Trophoblast cell (in vitro differentiated cells and primary cell): ENCODE measurements around the gene DAD1.

Experiments
- DNase-seq, 2 donors: peaks; one replicate each; pipeline ENCODE4 v3.0.0-alpha.2; 2016
- H2AFZ ChIP-seq: 2 replicates; pipeline ENCODE4 v1.6.1; 2013; ENCODE audit warnings: low read length, moderate library complexity, mild to moderate bottlenecking; ENCODE audit not compliant: insufficient read depth, poor library complexity
- H2AK5ac ChIP-seq: 2 replicates; pipeline ENCODE4 v1.6.1; 2013; ENCODE audit warnings: mild to moderate bottlenecking, low read length
- H2BK120ac ChIP-seq: 2 replicates; pipeline ENCODE4 v1.6.1; 2013; ENCODE audit warnings: low read length, mild to moderate bottlenecking, moderate library complexity; ENCODE audit not compliant: insufficient read depth, poor library complexity
- H2BK12ac ChIP-seq: 2 replicates; pipeline ENCODE4 v1.6.1; 2013; ENCODE audit warnings: mild to moderate bottlenecking, low read length, moderate library complexity
- H2BK5ac ChIP-seq: 2 replicates; pipeline ENCODE4 v1.6.1; 2013; ENCODE audit warnings: low read length, low read depth, moderate library complexity, mild to moderate bottlenecking; ENCODE audit not compliant: poor library complexity
- H3K14ac ChIP-seq: 2 replicates; pipeline ENCODE4 v1.6.1; 2013; ENCODE audit warnings: mild to moderate bottlenecking, low read length
- H3K18ac ChIP-seq: 2 replicates; pipeline ENCODE4 v1.6.1; 2013; ENCODE audit warnings: mild to moderate bottlenecking, low read length
- H3K23ac ChIP-seq: 2 replicates; pipeline ENCODE4 v1.6.1; 2013; ENCODE audit warnings: low read length
- H3K27ac ChIP-seq: 2 replicates; pipeline ENCODE4 v1.5.1; 2013; ENCODE audit warnings: low read depth, mild to moderate bottlenecking, inconsistent platforms, low read length, moderate library complexity
- H3K27me3 ChIP-seq: 2 replicates; pipeline ENCODE4 v1.6.1; 2013; ENCODE audit warnings: inconsistent platforms, mild to moderate bottlenecking, low read length, moderate library complexity; ENCODE audit not compliant: insufficient read depth
- H3K36me3 ChIP-seq, 2 experiments: 1 replicate in 1 of 2; 2 replicates in 1 of 2; pipeline ENCODE4 v1.6.1; 2013; ENCODE audit warnings: low read length in 2 of 2, mild to moderate bottlenecking in 2 of 2, moderate library complexity in 1 of 2; ENCODE audit not compliant: insufficient read depth in 2 of 2, control insufficient read depth in 1 of 2
- H3K4ac ChIP-seq: 2 replicates; pipeline ENCODE4 v1.6.1; 2013; ENCODE audit warnings: low read depth, mild to moderate bottlenecking, low read length, moderate library complexity
- H3K4me1 ChIP-seq, 2 experiments: 1 replicate in 1 of 2; 2 replicates in 1 of 2; pipeline ENCODE4 v1.6.1; 2013; ENCODE audit warnings: low read length in 2 of 2, mild to moderate bottlenecking in 2 of 2, moderate library complexity in 1 of 2; ENCODE audit not compliant: insufficient read depth in 2 of 2, control insufficient read depth in 1 of 2
- H3K4me2 ChIP-seq: 2 replicates; pipeline ENCODE4 v1.6.1; 2013; ENCODE audit warnings: inconsistent platforms, mild to moderate bottlenecking, low read length, moderate library complexity
- H3K4me3 ChIP-seq: 2 replicates; pipeline ENCODE4 v1.5.1; 2013; ENCODE audit warnings: mild to moderate bottlenecking, low read depth, low read length, inconsistent platforms
- H3K79me1 ChIP-seq: one replicate; pipeline ENCODE4 v1.6.1; 2013; ENCODE audit warnings: low read length
- H3K79me2 ChIP-seq: 2 replicates; pipeline ENCODE4 v1.6.1; 2013; ENCODE audit warnings: low read length, mild to moderate bottlenecking; ENCODE audit not compliant: control insufficient read depth, insufficient read depth, poor library complexity
- H3K9ac ChIP-seq: 2 replicates; pipeline ENCODE4 v1.6.1; 2013; ENCODE audit warnings: mild to moderate bottlenecking, low read length
- H3K9me3 ChIP-seq: 2 replicates; pipeline ENCODE4 v1.6.1; 2013; ENCODE audit warnings: low read depth, mild to moderate bottlenecking, control low read depth, inconsistent platforms, low read length; ENCODE audit not compliant: insufficient read depth
- H4K12ac ChIP-seq: 2 replicates; pipeline ENCODE4 v1.6.1; 2013; ENCODE audit warnings: low read depth, mild to moderate bottlenecking, low read length, moderate library complexity
- H4K8ac ChIP-seq: 2 replicates; pipeline ENCODE4 v1.6.1; 2013; ENCODE audit warnings: low read depth, mild to moderate bottlenecking, low read length, moderate library complexity
- H4K91ac ChIP-seq: one replicate; pipeline ENCODE4 v1.6.1; 2013; ENCODE audit warnings: low read depth, mild to moderate bottlenecking, low read length, moderate library complexity
- WGBS: extraction: QIAGEN DNeasy Blood & Tissue Kit; methylation state at CpG from one replicate; pipeline ENCODE4 v1.1.7; 2013; ENCODE audit warnings: missing lambda C conversion rate; ENCODE audit not compliant: insufficient read length, insufficient coverage; ENCODE audit errors: extremely low coverage; 5-methylcytosine and 5-hydroxymethylcytosine counted together

The DAD1 gene

DNA sequence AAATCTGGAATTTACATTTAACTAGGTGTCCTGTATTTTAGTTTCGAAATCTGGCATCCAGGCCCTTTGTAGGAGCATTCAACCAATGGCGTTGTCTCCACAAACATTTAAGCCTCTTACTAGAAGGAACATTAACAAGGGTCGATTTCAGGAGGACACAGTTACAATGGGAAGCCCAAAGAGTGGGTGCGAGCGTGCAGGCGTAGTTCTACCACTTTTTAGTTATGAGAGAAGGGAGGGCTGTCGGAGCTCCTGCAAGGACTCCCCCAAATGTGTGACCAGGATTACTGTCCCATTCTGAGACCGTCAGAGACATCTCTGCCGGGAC lies 8.7 kb upstream of the DAD1 start:
- H2BK12ac ChIP-seq: peak overlapping the region; percentile 58
- H3K79me1 ChIP-seq: peaks cover 12% of the 10 kb centered on the region
- peak overlapping the region; percentile 51 for H4K8ac ChIP-seq
- H3K4ac ChIP-seq: no peak overlapping the region
- DNase-seq: peak in 1 of 2 donors; percentile 28
- H3K4me1 ChIP-seq: peaks cover 3 to 7% of the 10 kb centered on the region in 2 experiments
- no CpG with 5 or more reads among the region's 9 CpGs for WGBS
- H3K23ac ChIP-seq: no peak overlapping the region
- H3K27ac ChIP-seq: no peak overlapping the region
- H3K27me3 ChIP-seq: no peaks in the 10 kb centered on the region
- no peaks in the 10 kb centered on the region for H3K9me3 ChIP-seq
- peak overlapping the region; percentile 47 for H3K9ac ChIP-seq
- H3K4me3 ChIP-seq: peak overlapping the region; percentile 83
- peak overlapping the region; percentile 13 for H4K91ac ChIP-seq
- peaks cover 9 to 11% of the 10 kb centered on the region in 2 experiments for H3K36me3 ChIP-seq
- peak overlapping the region; percentile 89 for H2AFZ ChIP-seq
- H2BK120ac ChIP-seq: no peak overlapping the region
- H2BK5ac ChIP-seq: no peak overlapping the region
- peak overlapping the region; percentile 79 for H3K4me2 ChIP-seq
- no peak overlapping the region for H2AK5ac ChIP-seq
- peak overlapping the region; percentile 4 for H3K18ac ChIP-seq
- no peak overlapping the region for H3K14ac ChIP-seq
- H4K12ac ChIP-seq: peak overlapping the region; percentile 1
- H3K79me2 ChIP-seq: peaks cover 5% of the 10 kb centered on the region

DNA sequence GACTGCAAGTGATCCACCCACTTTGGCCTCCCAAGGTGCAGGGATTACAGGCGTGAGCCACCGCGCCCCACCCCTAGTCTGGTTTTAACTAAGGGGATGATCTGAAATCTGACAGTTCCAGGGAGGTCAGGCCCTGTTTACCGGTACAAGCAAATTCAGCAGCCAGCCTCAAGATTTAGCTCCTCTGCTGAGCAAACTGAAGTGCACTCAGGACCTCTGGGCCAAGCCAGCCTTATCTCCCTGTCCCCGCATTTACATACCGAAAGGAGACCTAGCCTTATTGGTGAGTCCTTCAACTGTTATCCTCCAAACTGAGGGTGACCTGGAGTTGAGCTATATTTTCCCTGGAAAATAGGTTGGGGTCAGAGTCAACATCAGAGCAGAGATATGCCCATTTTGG lies 8.2 kb upstream of the DAD1 start:
- Histone ChIP-seq H4K12ac (no peak overlapping the region), H4K91ac (no peak overlapping the region), H3K9ac (no peak overlapping the region), H3K36me3 (peaks cover 6 to 8% of the 10 kb centered on the region in 2 experiments), H3K4me2 (no peak overlapping the region), H2AFZ (no peak overlapping the region), H2AK5ac (no peak overlapping the region), H3K4me1 (peaks cover 3 to 7% of the 10 kb centered on the region in 2 experiments), H3K14ac (no peak overlapping the region), H3K23ac (no peak overlapping the region), H3K79me1 (peaks cover 12% of the 10 kb centered on the region), H3K4ac (no peak overlapping the region), H2BK12ac (no peak overlapping the region), H3K27ac (no peak overlapping the region), H2BK5ac (no peak overlapping the region), H3K27me3 (no peaks in the 10 kb centered on the region), H4K8ac (no peak overlapping the region), H3K9me3 (no peaks in the 10 kb centered on the region), H3K4me3 (no peak overlapping the region), H3K18ac (no peak overlapping the region), H3K79me2 (peaks cover 5% of the 10 kb centered on the region), H2BK120ac (no peak overlapping the region)
- DNase-seq: no peak
- no CpG with 5 or more reads among the region's 6 CpGs for WGBS

DNA sequence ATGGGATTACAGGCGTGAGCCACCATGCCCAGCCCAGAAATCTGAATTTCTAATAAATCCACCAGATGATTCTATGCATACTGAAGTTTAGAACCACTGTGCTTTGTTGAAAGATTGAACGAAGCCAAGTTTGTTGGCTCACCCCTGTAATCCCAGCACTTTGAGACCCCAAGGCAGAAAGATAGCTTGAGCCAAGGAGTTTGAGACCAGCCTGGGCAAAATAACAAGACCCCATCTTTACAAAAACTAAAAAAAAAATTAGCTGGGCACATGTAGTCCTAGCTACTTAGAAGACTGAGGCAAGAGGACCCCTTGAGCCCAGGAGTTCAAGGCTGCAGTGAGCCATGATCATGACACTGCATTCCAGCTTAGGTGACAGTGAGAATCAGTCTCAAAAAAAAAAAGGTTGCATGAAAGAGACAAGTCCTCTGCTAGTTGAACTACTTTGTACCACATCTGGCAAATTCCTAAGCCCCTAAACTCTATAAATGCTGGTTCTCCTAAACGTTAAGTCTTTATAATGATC lies 7.4 kb upstream of the DAD1 start:
- no peaks in the 10 kb centered on the region for H3K27me3 ChIP-seq
- no peak overlapping the region for H3K4me2 ChIP-seq
- H2BK5ac ChIP-seq: no peak overlapping the region
- H3K36me3 ChIP-seq: no peaks in the 10 kb centered on the region
- no peak overlapping the region for H3K14ac ChIP-seq
- H3K27ac ChIP-seq: no peak overlapping the region
- no peak overlapping the region for H2AFZ ChIP-seq
- no peak overlapping the region for H2BK120ac ChIP-seq
- H3K79me1 ChIP-seq: peaks cover 12% of the 10 kb centered on the region
- no peak overlapping the region for H3K4me3 ChIP-seq
- no peak overlapping the region for H3K18ac ChIP-seq
- no peak overlapping the region for H3K9ac ChIP-seq
- H3K9me3 ChIP-seq: no peaks in the 10 kb centered on the region
- H3K79me2 ChIP-seq: peaks cover 5% of the 10 kb centered on the region
- H4K8ac ChIP-seq: no peak overlapping the region
- H2AK5ac ChIP-seq: no peak overlapping the region
- H2BK12ac ChIP-seq: no peak overlapping the region
- no CpG with 5 or more reads among the region's 3 CpGs for WGBS
- no peak overlapping the region for H4K12ac ChIP-seq
- H3K4ac ChIP-seq: no peak overlapping the region
- H3K4me1 ChIP-seq: peaks cover 3 to 7% of the 10 kb centered on the region in 2 experiments
- no peak overlapping the region for H3K23ac ChIP-seq
- H4K91ac ChIP-seq: no peak overlapping the region
- no peak for DNase-seq

DNA sequence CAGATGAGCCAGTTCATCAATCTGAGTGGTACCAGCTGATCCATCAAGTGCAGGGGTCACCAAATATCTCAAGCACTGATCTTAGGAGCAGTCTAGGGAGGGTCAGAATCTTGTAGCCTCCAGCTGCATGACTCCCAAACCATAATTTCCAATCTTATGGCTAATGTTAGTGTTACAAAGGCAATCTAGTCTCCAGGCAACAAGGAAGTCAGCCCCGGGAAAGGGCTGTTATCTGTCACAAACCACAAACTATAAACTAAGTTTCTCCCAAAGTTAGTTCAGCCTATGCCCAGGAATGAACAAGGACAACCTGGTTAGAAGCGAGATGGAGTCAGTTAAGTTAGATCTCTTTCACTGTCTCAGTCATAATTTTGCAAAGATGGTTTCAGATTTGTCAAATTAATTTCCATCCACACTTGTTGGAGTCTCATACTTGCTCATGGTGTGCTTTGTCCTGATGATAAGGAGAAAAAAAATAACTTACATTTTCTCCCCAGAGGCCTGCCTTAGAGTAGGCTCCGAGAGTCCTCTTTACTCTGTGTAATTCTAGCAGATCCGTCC lies 5.2 kb upstream of the DAD1 start:
- no peaks in the 10 kb centered on the region for H3K27me3 ChIP-seq
- no peak overlapping the region for H3K4me3 ChIP-seq
- no peak overlapping the region for H2BK5ac ChIP-seq
- H2AFZ ChIP-seq: no peak overlapping the region
- no peak overlapping the region for H2AK5ac ChIP-seq
- H3K79me1 ChIP-seq: peaks cover 9% of the 10 kb centered on the region
- H4K8ac ChIP-seq: no peak overlapping the region
- no peak for DNase-seq
- no CpG with 5 or more reads among the region's 4 CpGs for WGBS
- H3K23ac ChIP-seq: no peak overlapping the region
- no peak overlapping the region for H3K18ac ChIP-seq
- H4K12ac ChIP-seq: no peak overlapping the region
- no peak overlapping the region for H3K14ac ChIP-seq
- peaks cover under 1 to 3% of the 10 kb centered on the region in 2 experiments for H3K4me1 ChIP-seq
- no peak overlapping the region for H3K9ac ChIP-seq
- no peak overlapping the region for H2BK120ac ChIP-seq
- H3K27ac ChIP-seq: no peak overlapping the region
- H3K9me3 ChIP-seq: no peaks in the 10 kb centered on the region
- H3K4me2 ChIP-seq: no peak overlapping the region
- H2BK12ac ChIP-seq: no peak overlapping the region
- H3K4ac ChIP-seq: no peak overlapping the region
- peaks cover 5% of the 10 kb centered on the region for H3K79me2 ChIP-seq
- H4K91ac ChIP-seq: no peak overlapping the region
- H3K36me3 ChIP-seq: no peaks in the 10 kb centered on the region
